Measurements from ENCODE around the gene CRISPLD2.

The CRISPLD2 gene

GRCh38 chr16:84884246-84884595 is 64.4 kb downstream of the CRISPLD2 start:
- TF ChIP-seq CTCF (conservative IDR thresholded peaks at IDR 0.05; ENCODE audit: low read length) = no peak
- H3K4me3 ChIP-seq (ENCODE audit: low read length) = no peak overlapping the region

GRCh38 chr16:84884596-84885341 is 65.0 kb downstream of the CRISPLD2 start:
- DNase-seq (ENCODE audit: low read depth) = no peak
- no peak overlapping the region for H3K4me3 ChIP-seq (ENCODE audit: low read length)
- no peak for TF ChIP-seq CTCF (conservative IDR thresholded peaks at IDR 0.05; ENCODE audit: low read length)

More at GRCh38 chr16:84884246-84884595, 64.4 kb downstream of the CRISPLD2 start:
- no peak for DNase-seq (ENCODE audit: low read depth)

GRCh38 chr16:84885342-84885910 is 65.6 kb downstream of the CRISPLD2 start:
- TF ChIP-seq CTCF (conservative IDR thresholded peaks at IDR 0.05; ENCODE audit: low read length) = no peak
- DNase-seq (ENCODE audit: low read depth) = no peak
- H3K4me3 ChIP-seq (ENCODE audit: low read length) = no peak overlapping the region

GRCh38 chr16:84886497-84887090 is 66.8 kb downstream of the CRISPLD2 start:
- TF ChIP-seq CTCF (conservative IDR thresholded peaks at IDR 0.05; ENCODE audit: low read length) = no peak
- no peak for DNase-seq (ENCODE audit: low read depth)

GRCh38 chr16:84887207-84887606 is 67.4 kb downstream of the CRISPLD2 start:
- no peak for TF ChIP-seq CTCF (conservative IDR thresholded peaks at IDR 0.05; ENCODE audit: low read length)
- H3K4me3 ChIP-seq (ENCODE audit: low read length) = no peak overlapping the region
- DNase-seq (ENCODE audit: low read depth) = no peak

More at GRCh38 chr16:84886497-84887090, 66.8 kb downstream of the CRISPLD2 start:
- H3K4me3 ChIP-seq (ENCODE audit: low read length) = no peak overlapping the region

GRCh38 chr16:84888450-84888849 is 68.7 kb downstream of the CRISPLD2 start:
- TF ChIP-seq CTCF (conservative IDR thresholded peaks at IDR 0.05; ENCODE audit: low read length) = no peak
- H3K4me3 ChIP-seq (ENCODE audit: low read length) = no peak overlapping the region
- no peak for DNase-seq (ENCODE audit: low read depth)

GRCh38 chr16:84889066-84889465 is 69.3 kb downstream of the CRISPLD2 start:
- no peak for TF ChIP-seq CTCF (conservative IDR thresholded peaks at IDR 0.05; ENCODE audit: low read length)
- no peak overlapping the region for H3K4me3 ChIP-seq (ENCODE audit: low read length)
- DNase-seq (ENCODE audit: low read depth) = no peak
